MV-4-11 (cell line): ENCODE data around the gene RARS1.
"Not testable (repeated sequence)": the region's sequence is repeated elsewhere in the genome, so short reads cannot be mapped to it uniquely, and the experiment has no call there.

Experiments
- DNase-seq: peaks from one replicate; lab custom pipeline; 2025; lab: John Stamatoyannopoulos, UW

The RARS1 gene

DNA sequence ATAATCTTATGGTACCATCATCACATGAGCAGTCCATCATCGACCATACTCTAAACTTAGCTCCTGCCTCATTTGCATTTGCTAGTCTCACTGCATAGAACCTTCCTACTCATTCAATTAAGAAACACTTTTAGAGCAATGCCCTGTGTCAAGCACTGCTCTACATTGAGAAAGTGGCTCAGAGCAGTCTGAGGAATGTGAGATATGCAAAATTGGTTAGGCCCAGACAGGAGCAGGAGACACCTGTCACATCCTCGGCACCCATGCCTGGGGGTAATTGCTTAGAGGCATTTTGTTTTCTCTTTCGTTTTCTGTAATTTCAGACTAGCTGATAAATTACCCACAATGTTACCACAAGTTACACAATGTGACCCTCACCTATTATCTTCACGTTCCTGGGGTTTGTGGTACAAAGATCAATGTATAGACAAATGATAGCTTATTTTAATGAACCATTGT lies 4.9 kb upstream of the RARS1 start:
- no peak for DNase-seq

DNA sequence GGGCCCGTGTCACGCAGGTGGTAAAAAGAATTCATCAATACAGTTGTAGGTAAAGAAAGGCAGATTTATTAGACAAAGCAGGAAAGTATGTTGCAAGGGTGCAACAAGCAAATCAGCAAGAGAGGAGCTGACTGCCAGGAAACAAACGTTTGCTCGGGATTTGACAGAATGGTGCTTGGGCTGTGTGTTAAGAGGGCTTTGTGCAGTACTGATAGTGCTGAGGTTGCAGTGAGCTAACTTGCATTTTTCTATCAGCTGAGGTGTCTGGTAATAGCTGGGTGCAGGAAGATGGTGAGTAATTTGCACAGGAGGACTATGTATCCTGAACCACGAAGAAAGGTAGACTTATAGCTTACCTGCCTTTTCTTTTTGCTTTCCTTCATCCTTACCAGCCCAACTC lies 3.9 kb upstream of the RARS1 start:
- no peak for DNase-seq

DNA sequence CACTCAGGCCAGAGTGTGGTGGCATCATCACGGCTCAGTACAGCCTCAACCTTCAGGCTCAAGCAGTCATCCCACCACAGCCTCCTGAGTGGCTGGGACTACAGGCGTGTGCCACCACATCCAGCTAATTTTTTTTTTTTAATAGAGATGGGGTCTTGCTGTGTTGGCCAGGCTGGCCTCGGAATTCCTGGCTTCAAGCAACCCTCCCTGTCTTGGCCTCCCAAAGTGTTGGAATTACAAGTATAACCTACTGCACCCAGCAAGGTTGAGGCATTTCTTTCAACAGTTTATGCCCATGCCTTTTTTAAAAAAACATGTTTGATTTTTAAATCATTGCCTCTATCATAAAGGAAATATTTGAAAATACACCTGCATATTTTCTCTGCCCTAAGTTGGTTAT lies 2.8 kb downstream of the RARS1 start:
- DNase-seq = no peak

DNA sequence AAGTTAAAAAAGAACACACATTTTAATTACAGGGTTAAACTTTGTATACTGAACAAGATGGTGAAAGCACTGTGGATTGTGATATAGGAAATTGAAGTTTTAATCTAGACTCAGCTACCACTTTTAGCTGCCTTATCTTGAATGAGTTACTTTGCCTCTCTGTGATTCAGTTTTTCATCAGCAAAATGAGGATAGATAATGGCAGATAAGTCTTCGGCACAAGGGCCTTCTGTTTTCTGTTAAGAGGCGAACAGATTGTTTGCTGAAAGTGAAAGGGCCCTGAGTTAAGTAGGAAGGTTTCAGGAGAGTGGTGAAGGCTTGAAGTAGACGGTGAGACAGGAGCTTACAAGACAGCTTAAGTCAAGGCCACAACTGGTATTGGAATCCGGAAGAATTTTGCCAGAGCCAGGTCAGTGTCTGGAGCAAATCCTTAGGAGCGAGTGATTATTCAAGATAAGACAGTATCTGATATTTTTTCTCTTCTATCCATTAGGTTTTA lies 7.8 kb downstream of the RARS1 start:
- DNase-seq = no peak

DNA sequence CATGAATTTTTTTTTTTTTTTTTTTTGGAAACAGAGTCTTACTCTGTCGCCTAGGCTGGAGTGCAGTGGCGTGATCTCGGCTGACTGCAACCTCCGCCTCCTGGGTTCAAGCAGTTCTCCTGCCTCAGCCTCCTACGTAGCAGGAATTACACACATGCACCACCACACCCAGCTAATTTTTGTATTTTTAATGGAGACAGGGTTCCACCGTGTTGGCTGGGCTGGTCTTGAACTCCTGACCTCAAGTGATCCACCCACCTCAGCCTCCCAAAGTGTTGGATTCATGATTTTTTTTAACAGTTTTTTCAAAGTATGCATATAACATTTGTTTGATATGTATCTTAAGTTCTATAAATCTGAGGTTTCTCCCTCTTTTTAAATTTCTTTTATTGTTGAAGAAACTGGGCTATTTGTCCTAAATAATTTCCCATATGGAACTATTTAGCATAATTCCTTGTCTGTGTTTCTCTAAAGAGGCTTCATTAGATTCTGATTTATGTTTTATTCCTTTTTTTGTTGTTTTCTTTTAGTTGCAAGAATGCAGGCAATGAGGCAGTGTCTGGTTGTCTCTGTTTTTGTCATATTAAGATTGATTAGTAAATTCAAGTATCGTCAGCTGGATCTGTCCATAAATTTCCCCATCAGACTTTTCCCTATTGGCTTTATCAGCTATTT lies 16.4 kb downstream of the RARS1 start:
- DNase-seq = no peak

DNA sequence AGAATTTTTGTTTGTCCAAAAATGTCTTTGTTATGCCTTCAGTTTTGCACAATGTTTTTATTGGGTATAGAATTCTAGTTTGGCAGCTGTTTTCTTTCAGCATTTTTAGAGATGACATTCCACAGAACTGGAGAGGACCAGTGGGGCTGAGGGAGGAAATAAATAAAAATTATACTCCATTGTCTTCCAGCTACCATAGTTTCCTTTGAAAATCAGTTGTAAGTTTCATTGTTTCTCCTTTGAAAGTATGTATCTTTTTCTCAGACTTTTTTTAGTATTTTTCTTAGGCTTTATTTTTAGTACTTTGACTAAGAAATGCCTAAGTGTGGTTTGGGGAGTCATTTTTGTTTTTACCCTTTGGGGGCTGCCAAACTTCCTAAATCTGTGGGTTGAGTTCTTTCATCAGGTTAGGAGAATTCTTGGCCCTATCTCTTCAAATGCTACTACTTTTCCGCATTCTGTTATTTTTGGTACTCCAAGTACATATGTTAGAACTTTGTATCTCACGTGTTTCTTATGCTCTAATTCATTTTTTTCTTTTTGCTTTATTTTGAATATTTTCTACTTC lies 27.7 kb downstream of the RARS1 start:
- DNase-seq = no peak

DNA sequence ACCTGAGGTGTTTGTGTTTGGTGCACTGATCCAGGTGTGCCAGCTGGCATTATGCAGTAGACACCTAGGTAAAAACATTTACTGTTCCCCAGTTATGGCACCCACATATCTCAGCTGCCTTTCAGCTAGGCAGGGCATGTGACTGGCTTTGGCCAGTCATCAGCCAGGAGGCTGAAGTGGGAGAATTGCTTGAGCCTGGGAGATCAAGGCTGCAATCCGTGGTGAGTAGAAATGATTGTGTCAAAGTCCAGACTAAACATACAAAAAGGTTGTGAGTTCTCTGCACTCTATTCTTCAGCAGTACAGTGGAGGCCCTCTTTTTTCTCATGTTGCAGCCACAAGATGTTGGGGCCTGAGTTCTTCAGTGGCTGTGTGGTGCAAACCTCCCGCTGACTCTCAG lies 39.6 kb downstream of the RARS1 start:
- DNase-seq = no peak

DNA sequence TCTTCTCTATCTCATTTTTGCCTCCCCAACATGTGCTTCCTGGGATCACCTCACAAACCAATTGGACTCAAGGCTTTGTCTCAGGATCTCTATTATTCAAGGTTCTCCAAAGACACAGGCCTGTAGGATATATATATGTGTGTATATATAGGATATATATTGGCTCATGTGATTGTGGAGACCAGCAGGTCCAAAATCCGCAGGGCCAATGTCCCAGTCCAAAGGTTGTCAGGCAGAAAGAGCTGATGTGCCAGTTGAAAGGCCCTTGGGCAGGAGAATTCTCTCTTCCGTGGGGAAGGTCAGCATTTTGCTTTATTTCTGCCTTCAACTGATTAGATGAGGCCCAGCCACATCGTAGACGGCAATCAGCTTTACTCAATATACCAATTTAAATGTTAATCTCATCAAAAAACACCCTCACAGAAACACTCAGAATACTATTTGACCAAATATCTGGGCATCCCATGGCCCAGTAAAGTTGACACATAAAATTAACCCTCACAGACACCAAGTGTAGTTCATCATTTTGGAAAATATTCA lies 41.6 kb downstream of the RARS1 start:
- no peak for DNase-seq

DNA sequence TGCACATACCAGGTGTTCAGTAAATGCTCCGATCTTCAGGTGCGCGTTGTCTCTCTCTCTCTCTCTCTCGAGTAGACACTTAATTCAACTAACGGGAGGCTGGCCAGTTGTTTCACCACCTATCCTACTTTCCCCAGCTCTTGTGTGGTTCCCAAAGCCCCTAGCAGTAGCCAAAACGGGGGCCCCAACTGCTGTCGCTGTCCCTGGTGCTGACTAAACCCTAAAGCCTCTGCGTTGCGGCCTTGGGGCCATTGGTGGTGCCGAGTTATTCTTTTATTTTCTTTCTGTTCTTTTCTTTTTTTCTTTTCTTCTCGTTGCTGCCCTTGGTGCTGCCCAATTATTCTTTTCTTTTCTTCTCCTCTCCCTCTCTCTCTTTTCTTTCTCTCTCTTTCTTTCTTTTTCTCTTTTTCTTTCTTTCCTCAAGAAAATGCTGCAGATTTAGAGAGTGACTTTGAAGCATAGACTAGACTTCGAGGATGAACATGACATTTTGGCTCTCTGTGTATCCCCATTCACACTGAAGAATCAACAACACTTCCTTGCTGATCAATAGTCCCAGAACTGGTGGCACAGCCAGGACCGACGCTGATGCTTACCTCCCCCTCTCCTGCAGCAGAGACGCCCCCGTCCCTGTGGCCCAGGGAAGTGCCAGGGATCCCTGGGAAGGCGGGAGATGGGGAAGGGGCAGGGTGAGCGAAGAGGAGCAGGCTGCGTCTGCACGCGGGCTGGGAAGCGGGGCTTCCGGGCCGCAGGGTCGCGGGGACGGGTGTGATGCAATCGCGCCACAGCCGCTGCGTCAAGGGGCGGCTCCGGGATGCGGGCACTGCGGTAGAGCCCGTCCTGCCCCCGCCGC lies 42.5 kb downstream of the RARS1 start, which contains the start of gene FBLL1:
FBLL1 (plus strand) TSS at position 785 of the 853 bp plus-strand sequence. CDS start 200 bp downstream, outside the sequence.
- peak; percentile 2 for DNase-seq

DNA sequence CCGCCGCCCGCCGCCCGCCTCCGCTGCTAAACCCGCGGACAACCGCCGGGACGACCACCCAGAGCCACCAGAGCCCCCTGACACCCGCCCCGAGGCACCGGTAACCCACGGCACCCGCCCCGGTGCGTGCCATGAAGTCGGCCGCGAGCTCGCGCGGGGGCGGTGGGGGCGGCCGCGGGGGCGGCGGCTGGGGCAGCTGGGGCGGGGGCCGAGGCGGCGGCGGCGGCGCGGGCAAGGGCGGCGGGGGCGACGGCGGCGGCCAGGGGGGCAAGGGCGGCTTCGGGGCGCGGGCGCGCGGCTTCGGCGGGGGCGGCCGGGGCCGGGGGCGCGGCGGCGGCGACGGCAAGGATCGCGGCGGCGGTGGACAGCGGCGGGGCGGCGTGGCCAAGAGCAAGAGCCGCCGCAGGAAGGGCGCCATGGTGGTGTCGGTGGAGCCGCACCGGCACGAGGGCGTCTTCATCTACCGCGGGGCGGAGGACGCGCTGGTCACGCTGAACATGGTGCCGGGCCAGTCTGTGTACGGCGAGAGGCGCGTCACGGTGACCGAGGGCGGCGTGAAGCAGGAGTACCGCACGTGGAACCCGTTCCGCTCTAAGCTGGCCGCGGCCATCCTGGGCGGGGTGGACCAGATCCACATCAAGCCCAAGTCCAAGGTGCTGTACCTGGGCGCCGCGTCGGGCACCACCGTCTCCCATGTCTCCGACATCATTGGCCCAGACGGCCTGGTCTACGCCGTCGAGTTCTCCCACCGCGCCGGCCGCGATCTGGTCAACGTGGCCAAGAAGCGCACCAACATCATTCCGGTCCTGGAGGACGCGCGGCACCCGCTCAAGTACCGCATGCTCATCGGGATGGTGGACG lies 43.3 kb downstream of the RARS1 start:
- DNase-seq = no peak

DNA sequence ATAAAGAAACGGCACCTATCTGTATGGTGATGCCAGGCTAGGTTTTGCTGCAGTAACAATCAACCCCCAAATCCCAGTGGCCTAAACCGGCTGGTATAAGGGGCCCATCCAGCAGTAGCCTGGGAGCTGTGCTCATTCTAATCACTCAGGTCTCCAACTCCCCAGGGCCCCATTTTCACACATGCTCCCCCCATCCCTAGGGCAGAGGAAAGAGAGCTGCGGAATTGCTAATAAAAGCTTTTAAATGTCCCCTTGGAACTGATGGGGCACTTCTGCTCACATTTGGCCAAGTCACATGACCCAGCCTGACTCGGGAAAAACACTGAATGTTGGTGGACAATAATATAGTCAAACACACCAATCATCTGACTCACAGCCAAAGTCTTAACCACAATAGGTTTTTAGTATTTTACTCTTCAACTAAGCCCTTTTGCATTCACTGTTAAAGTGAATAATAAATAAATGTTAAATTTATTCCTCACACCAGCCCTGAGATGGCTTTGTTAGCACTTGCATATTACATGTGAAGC lies 44.4 kb downstream of the RARS1 start:
- no peak for DNase-seq

DNA sequence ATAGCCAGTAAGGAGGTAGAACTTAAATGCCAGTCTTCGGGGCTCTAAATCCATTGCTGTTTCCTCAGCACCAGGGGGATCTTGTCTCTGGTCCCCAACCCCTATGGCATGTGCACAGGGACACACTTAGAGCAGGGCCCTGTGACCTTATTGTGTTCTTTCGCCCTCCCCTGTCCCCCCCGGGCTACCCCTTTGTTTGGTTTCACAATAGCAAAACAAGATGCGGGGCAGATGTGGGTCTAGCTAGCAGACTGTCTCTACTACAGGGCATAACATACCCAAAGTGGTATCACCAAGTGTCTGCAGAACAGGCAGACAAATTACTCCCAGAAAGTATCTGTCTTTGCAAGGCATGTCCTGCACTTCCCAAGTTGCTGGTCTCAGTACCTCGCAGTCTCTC lies 44.9 kb downstream of the RARS1 start:
- DNase-seq = no peak

DNA sequence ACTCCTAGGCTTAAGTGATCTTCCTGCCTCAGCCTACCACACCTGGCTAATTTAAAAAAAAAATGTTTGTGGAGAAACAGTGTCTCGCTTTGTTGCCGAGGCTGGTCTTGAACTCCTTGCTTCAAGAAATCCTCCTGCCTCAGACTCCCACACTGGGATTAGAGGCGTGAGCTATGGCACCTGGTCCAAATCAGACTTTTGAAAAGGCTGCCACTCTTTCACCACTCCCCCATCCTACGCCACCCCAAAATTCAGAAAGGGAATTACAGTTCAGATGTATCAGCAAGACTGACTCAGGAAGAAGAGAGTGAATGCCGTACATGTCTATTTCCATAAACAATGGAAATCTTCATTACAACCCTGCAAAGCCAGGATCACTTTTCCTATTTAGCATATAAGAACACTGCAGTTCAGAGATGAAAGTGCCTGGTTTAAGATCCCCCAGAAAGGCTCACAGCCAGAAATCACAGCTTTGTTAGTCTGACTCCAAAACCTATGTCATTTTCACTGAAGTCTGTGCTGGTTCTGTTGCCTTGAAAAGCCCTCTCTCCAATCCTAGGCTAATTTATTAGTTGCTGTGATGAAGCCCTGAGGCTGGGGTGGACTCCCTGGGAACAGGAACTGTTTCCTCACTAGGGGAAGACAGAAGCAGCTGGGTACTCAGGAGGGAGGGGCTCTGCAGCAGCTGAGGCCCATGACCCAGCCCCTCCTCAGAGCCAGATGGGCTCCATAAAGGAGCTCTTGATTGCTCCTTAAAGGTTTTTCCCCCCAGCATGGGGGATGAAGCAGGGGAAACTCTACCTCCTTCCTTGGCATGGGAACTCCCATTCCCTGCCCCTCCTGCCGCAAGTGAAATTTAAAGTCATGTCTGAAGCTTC lies 46.0 kb downstream of the RARS1 start:
- no peak for DNase-seq

DNA sequence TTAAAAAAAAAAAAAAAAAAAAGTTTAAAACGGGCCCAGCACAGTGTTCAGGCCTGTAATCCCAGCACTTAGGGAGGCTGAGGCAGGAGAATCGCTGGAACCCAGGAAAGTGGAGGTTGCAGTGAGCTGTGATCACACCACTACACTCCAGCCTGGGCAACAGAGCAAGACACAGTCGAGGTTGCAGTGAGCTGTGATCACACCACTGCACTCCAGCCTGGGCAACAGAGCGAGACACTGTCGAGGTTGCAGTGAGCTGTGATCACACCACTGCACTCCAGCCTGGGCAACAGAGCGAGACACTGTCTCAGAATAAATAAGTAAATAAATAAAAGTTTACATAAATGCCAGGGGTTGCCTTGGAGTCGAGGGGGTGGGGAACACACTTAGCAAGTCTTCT lies 48.1 kb downstream of the RARS1 start:
- DNase-seq = not testable (repeated sequence)

DNA sequence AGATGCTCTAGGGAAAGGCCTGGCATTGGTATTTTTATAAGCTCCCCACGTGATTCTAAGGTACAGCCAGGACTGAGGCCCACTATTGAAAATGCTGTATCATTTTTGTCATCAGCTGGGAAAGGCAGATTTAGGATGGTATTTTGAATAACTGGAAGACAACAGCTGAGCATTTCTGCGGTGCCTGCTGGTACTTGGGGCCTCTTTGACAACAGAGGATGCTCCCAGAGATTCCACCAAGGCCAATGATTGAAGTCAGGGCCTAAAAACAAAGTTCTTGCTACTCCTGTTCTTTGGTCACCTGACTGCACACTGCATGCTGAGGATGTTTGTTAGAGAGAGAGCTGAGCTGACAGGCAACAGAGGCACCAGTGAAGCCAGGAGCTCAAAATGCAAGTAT lies 50.9 kb downstream of the RARS1 start:
- DNase-seq = no peak

DNA sequence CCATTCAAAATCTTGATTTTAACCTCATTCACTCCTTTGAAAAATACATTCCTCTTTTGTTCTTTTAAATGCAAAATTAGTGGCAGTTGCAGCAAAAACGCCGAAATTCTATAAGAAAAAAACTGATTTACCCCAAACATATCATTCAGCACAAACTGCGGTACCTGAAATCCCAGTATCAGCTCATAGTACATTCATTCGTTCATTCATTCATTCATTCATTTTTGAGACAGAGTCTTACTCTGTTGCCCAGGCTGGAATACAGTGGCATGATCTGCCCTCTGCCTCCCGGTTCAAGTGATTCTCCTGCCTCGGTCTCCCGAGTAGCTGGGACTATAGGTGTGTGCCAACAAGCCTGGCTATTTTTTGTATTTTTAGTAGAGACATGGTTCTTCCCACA lies 63.3 kb downstream of the RARS1 start:
- DNase-seq = no peak

DNA sequence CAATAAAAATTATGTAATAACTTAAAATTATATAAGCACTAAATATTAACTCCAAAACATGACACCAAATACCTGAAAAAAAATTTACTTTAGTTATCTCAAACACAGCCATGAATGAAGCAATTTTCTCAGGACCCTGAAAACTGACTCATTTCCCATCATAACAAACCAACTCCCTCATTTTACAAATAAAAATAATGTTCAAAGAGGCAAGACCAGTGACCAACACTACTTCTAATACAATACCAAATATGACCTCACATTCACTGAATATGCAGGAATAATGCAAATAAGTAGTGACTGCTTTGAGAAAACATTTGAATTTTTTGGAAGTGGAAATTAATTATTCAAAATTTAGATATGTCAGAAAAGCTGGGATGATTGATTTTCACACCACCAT lies 64.4 kb downstream of the RARS1 start:
- no peak for DNase-seq

DNA sequence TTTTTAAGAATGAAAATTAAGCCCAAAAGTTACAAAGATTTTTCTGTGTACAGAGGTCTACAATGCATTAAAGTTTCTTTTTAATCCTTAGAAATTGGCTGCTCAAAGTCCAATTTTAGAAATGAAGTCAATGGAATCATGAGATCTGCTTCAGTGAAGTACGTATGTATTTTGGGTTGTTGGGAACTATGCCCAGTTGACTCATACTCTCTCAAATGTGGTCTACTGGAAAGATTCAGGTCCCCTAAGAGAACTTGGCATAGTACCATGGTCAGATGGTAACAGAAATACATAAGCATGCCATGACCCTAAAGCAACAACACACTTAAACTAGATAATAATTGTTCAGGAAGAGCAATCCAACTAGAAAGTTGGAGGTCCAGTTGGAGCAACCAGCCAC lies 65.9 kb downstream of the RARS1 start:
- no peak for DNase-seq

DNA sequence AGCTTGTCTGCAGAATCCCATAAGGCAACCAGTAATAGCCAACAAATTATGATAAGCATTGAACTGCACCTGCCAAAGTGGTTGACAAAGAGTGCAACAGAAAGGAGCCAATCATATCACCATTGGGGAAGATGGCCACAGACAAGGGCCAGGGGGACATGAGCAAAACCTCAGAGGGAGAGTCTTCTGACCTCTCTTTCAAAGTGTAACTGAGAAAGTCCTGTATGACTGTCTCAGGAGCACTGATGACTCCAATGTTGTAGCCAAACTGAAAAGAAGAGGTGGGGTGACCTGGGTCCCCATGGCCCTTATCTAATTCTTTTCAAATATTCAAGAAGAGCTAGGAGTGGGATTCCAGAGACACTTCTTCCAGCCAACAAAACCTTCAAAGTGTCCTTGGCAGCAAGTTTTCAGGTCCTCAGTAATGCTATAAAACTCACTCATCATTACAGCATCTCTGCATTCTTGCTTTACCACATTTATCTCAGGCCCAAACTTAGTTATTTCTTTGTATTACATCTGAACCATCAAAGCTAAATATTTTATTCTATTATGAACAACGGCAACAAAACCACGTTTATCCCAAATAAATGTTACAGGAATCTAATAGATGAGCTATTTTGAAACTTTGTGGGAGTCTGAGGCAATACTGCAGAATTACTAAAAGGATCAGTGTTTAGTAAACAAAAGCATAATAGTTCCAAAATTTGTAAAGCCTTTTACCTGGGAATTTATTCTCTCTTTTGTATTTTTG lies 67.3 kb downstream of the RARS1 start:
- DNase-seq = no peak

DNA sequence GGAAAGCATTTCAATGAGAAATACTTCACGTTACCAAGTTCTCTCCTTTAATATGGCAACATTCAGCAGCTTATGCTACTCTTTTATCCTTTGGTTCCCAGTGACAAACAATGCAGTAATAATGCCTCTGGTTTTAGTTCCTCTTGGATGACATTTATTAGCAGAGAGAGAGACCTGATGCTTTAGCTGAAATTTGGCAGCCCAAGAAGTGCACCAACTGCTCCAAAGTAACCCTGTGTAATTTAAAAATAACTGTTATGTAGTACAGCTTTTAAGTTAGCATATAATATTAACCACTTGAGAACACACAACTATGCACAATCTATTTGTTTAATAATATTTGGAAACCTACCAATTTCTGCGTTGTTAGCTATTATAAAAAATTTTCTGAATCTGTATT lies 71.1 kb downstream of the RARS1 start:
- DNase-seq = peak; percentile 20
